Ovary (tissue), 9 donors: Measurements from ENCODE around the gene TBC1D16. TPM values are rescaled to one million over a fixed set of nuclear protein-coding genes. Genes with fewer than 3 reads are reported as not detected.

Experiments used
- DNase-seq, 5 donors: peaks; one replicate each; pipeline ENCODE4 v3.0.0-alpha.2; 2019 to 2020
- H3K27ac ChIP-seq, 2 donors: fragments of 200-600 bp; one replicate each; pipeline versions ENCODE4 v1.5.1 to v1.8.0; 2019 to 2022
- H3K27me3 ChIP-seq: fragments of 200-600 bp; one replicate; pipeline ENCODE4 v1.8.0; 2022
- H3K36me3 ChIP-seq: fragments of 200-600 bp; sonication (generic); one replicate; pipeline ENCODE4 v1.5.1; 2019
- H3K4me1 ChIP-seq: one replicate; pipeline ENCODE4 v1.8.1; 2013; ENCODE audit warnings: mild to moderate bottlenecking, moderate library complexity; ENCODE audit not compliant: insufficient read depth
- H3K4me3 ChIP-seq: fragments of 200-600 bp; sonication (generic); one replicate; pipeline ENCODE4 v1.5.1; 2017
- H3K9me3 ChIP-seq, 2 donors: fragments of 200-600 bp in 1 of 2; sonication (generic) in 1 of 2; one replicate each; pipeline versions ENCODE4 v1.5.1 to v1.8.1; 2013 to 2019; ENCODE audit warnings: mild to moderate bottlenecking in 1 of 2, moderate library complexity in 1 of 2
- EP300 ChIP-seq: sonication (generic); formaldehyde crosslinking; IDR thresholded peaks from one replicate; pipeline ENCODE4 v1.6.1; 2017; ENCODE audit warnings: antibody characterized with exemption
- POLR2A ChIP-seq: fragments of 450-650 bp; IDR thresholded peaks from one replicate; pipeline ENCODE4 v1.6.1; 2017; ENCODE audit warnings: antibody characterized with exemption, mild to moderate bottlenecking, moderate library complexity
- WGBS, 3 donors: extraction: QIAGEN DNeasy Blood & Tissue Kit in 1 of 3; methylation state at CpG; one replicate each; pipeline versions ENCODE4 v1.1.5 to v1.1.7; 2013 to 2017; 5-methylcytosine and 5-hydroxymethylcytosine counted together
- intact Hi-C, 4 donors: fragments of 100-400 bp; cut with DNase I; formaldehyde crosslinking; loops; one replicate each; pipeline versions ENCODE4 v1.11.0 to v1.15.1; 2022 to 2023
- polyA plus RNA-seq, 2 donors: library from polyadenylated mRNA; stranded (reverse); fragments of 200-250 nt in 1 of 2; fragments of 350-450 nt in 1 of 2; fragmentation: Illumina TruSeq in 1 of 2; extraction: RNeasy Lipid Tissue Mini Kit (QIAGEN cat#74804) in 1 of 2; gene quantifications; one replicate each; pipeline ENCODE4 v1.2.3, GENCODE V29; 2013 to 2014
- total RNA-seq, 7 donors: library from RNA; depleted of rRNA in 2 of 7; stranded (reverse); fragments of >200 nt in 2 of 7; fragmentation: NEBNext Ultra II Directional in 3 of 7; extraction: Animal tissue kit (Norgen Biotek cat#: 25700) in 3 of 7; gene quantifications; one replicate each; pipeline versions ENCODE4 v1.1.0 to v1.2.4, GENCODE V29; 2016 to 2023
- TF ChIP-seq, protein P1 (sequence below), 3 donors: fragments of 450-650 bp in 2 of 3; fragments of 200-600 bp in 1 of 3; IDR thresholded peaks; one replicate each; pipeline versions ENCODE4 v1.5.1 to v1.8.0; 2016 to 2022; ENCODE audit warnings: antibody characterized with exemption in 3 of 3, mild to moderate bottlenecking in 1 of 3
- donor health status: DM: no; HTN: no; CAD: no; lungs with moderate emphysema.
- donor health status: DM: no; HTN: no; CAD: no.
- donor health status: Bipolar disorder and iron deficiency.
- donor health status: DM: yes; HTN: yes; CAD: no.
- donor health status: DM: no; HTN: no; CAD: no.
- donor health status: DM: yes; HTN: yes; CAD: no.

Gene TBC1D16
- total and polyA plus RNA-seq, 9 donors: 9.3 to 40.5 (median 27.1) TPM

DNA sequence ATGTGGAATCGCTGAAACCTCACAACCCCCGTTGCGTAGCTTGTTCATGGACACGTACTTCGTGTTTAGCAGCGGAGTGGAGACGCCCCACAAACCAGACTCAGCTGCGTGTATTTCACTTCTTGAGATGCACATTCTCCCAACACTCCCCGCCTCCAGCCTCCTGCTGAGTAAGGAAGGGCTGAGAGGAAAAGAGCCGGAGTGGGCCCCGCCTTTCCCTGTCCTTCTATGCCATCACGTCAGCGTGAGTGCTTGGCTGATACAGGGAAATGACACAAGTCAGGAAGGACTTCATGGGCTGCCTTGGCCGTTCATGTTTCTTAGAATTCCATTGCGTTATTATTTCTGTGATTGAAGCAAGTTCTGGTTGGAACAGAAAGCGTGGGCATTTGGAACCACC lies 127.8 kb downstream of the TBC1D16 start:
- no peak overlapping the region for H3K27ac ChIP-seq
- intact Hi-C loops: no loop called here
- H3K36me3 ChIP-seq: no peaks in the 10 kb centered on the region
- H3K27me3 ChIP-seq: no peaks in the 10 kb centered on the region
- 62 to 71% (median 70%) methylated on average over 16 of the region's 16 CpGs for WGBS, 3 donors
- TF ChIP-seq, protein P1, sequence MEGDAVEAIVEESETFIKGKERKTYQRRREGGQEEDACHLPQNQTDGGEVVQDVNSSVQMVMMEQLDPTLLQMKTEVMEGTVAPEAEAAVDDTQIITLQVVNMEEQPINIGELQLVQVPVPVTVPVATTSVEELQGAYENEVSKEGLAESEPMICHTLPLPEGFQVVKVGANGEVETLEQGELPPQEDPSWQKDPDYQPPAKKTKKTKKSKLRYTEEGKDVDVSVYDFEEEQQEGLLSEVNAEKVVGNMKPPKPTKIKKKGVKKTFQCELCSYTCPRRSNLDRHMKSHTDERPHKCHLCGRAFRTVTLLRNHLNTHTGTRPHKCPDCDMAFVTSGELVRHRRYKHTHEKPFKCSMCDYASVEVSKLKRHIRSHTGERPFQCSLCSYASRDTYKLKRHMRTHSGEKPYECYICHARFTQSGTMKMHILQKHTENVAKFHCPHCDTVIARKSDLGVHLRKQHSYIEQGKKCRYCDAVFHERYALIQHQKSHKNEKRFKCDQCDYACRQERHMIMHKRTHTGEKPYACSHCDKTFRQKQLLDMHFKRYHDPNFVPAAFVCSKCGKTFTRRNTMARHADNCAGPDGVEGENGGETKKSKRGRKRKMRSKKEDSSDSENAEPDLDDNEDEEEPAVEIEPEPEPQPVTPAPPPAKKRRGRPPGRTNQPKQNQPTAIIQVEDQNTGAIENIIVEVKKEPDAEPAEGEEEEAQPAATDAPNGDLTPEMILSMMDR (IDR thresholded peaks at IDR 0.05): no peak
- TF ChIP-seq POLR2A (no peak), EP300 (no peak)
- no peak overlapping the region for H3K4me3 ChIP-seq
- H3K4me1 ChIP-seq: no peaks in the 10 kb centered on the region
- no peaks in the 10 kb centered on the region for H3K9me3 ChIP-seq
- peak in 1 of 5 donors; percentile 17 for DNase-seq

DNA sequence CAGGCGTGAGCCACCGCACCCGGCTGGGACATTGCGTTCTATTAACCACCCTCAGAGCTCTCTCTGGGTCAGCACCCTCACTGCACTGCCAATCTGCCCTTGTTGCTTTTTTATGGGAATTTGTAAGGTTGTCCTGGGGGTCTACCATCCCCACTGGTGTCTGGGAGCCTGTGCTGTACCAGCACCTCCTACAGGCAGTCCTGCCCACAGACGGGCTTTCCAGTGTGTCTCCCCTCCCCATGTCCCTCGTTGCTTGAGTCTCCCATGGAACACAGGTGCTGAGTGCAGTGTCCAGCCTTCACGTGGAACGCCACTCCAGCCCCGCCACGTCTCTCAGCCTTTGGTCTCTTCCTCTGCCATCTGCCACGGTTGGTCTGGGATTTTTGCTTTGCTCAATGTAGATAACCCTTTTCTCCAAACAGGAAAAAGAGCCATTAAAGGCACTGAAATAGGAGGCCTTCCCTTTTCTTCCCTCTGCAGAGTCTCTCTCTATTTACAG lies 128.4 kb downstream of the TBC1D16 start:
- WGBS, 3 donors: 71 to 79% (median 71%) methylated on average over 11 of the region's 11 CpGs

GRCh38 chr17:79905832-79906231 lies 129.8 kb downstream of the TBC1D16 start:
- Histone ChIP-seq H3K9me3 (no peaks in the 10 kb centered on the region), H3K4me3 (no peak overlapping the region), H3K27me3 (no peaks in the 10 kb centered on the region), H3K4me1 (no peaks in the 10 kb centered on the region), H3K27ac (no peak overlapping the region), H3K36me3 (no peaks in the 10 kb centered on the region)
- intact Hi-C loops: no loop called here
- TF ChIP-seq POLR2A (no peak), EP300 (no peak)
- TF ChIP-seq, protein P1 (IDR thresholded peaks at IDR 0.05): no peak
- WGBS, 3 donors: 54 to 59% (median 59%) methylated on average over 8 of the region's 8 CpGs
- no peak for DNase-seq

More for the DNA sequence above, 128.4 kb downstream of the TBC1D16 start:
- Histone ChIP-seq H3K9me3 (no peaks in the 10 kb centered on the region), H3K4me1 (no peaks in the 10 kb centered on the region), H3K27me3 (no peaks in the 10 kb centered on the region), H3K4me3 (no peak overlapping the region), H3K36me3 (no peaks in the 10 kb centered on the region), H3K27ac (no peak overlapping the region)
- intact Hi-C loops: no loop called here
- TF ChIP-seq POLR2A: no peak
- TF ChIP-seq, protein P1 (IDR thresholded peaks at IDR 0.05): no peak
- no peak for TF ChIP-seq EP300
- peak in 1 of 5 donors; percentile 15 for DNase-seq

DNA sequence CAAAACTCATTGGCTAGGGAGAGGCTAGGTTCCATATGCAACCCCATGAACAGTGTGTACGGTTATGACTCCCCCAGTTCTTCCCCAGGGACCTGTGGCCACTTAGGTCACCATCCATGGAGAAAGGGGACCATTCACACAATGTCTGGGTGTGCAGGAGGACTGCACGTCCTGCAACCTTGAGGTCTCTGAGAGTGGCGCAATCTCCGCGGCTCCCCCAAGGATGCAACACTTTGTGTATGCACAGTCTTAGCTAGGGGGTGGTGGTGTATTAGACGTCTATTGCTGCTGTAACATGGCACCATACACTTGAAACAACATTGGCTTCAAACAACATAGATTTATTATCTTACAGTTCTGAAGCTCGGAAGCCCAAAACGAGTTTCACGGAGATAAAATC lies 130.8 kb downstream of the TBC1D16 start:
- H3K4me1 ChIP-seq: no peaks in the 10 kb centered on the region
- H3K4me3 ChIP-seq: no peak overlapping the region
- DNase-seq: no peak
- 64 to 76% (median 65%) methylated on average over 9 of the region's 9 CpGs for WGBS, 3 donors
- H3K36me3 ChIP-seq: no peaks in the 10 kb centered on the region
- no peak overlapping the region for H3K27ac ChIP-seq
- H3K9me3 ChIP-seq: no peaks in the 10 kb centered on the region
- TF ChIP-seq POLR2A (no peak), EP300 (no peak)
- TF ChIP-seq, protein P1 (IDR thresholded peaks at IDR 0.05): no peak
- no peaks in the 10 kb centered on the region for H3K27me3 ChIP-seq
- intact Hi-C loops: no loop called here
